SK-N-SH (cell line): ENCODE measurements around the gene CSNK1D. TPM values are rescaled to one million over a fixed set of nuclear protein-coding genes. Genes with fewer than 3 reads are reported as not detected.

ENCODE experiments used
- CTCF ChIA-PET: fragments of 300-600, 350-600 bp; formaldehyde crosslinking; extraction: SDS; loops from one replicate; lab custom pipeline; 2021; lab: Yijun Ruan, JAX
- POLR2A ChIA-PET: fragments of 350-600 bp; sonication (Branson Sonifier 250); formaldehyde crosslinking; extraction: SDS; loops from one replicate; lab custom pipeline; 2020; ENCODE audit warnings: antibody characterized with exemption, inconsistent platforms; lab: Yijun Ruan, JAX
- DNase-seq: peaks from one replicate; pipeline ENCODE4 v3.0.0; 2012
- H2AFZ ChIP-seq: fragments of 200-600 bp; sonication (generic); 2 replicates; pipeline ENCODE4 v1.8.1; 2016; ENCODE audit warnings: antibody characterized with exemption, mild to moderate bottlenecking, low read depth
- H3F3A ChIP-seq: fragments of 200-600 bp; sonication (generic); replicated peaks from 2 replicates; pipeline ENCODE3; 2016; ENCODE audit warnings: antibody characterized with exemption, mild to moderate bottlenecking; ENCODE audit not compliant: insufficient read depth
- H3K27ac ChIP-seq, 2 experiments: fragments of 200-500 bp in 1 of 2; fragments of 200-600 bp in 1 of 2; sonication (Bioruptor generic) in 1 of 2; sonication (generic), shearing (Covaris generic) in 1 of 2; 2 replicates each; pipeline versions ENCODE4 v1.5.1 to v1.6.1; 2014 to 2016; ENCODE audit warnings: low read depth in 2 of 2, inconsistent platforms in 1 of 2, low read length in 1 of 2, mild to moderate bottlenecking in 1 of 2, mixed read lengths in 1 of 2
- H3K27me3 ChIP-seq: fragments of 200-600 bp; sonication (generic), shearing (Covaris generic); 2 replicates; pipeline ENCODE4 v1.6.1; 2016; ENCODE audit warnings: mixed run types; ENCODE audit not compliant: insufficient read depth
- H3K36me3 ChIP-seq, 2 experiments: fragments of 200-500 bp in 1 of 2; fragments of 200-600 bp in 1 of 2; sonication (Bioruptor generic) in 1 of 2; sonication (generic) in 1 of 2; replicated peaks in 1 of 2; 2 replicates each; pipeline versions ENCODE3 to v1.5.1; 2014 to 2016; ENCODE audit warnings: low read length in 1 of 2, mild to moderate bottlenecking in 1 of 2; ENCODE audit not compliant: insufficient read depth in 2 of 2, control insufficient read depth in 1 of 2
- H3K4me1 ChIP-seq, 2 experiments: fragments of 200-500 bp in 1 of 2; fragments of 200-600 bp in 1 of 2; sonication (Bioruptor generic) in 1 of 2; sonication (generic), shearing (Covaris generic) in 1 of 2; 2 replicates each; pipeline versions ENCODE4 v1.5.1 to v1.6.1; 2014 to 2016; ENCODE audit warnings: low read depth in 1 of 2, low read length in 1 of 2, mixed run types in 1 of 2; ENCODE audit not compliant: insufficient read depth in 2 of 2, control insufficient read depth in 1 of 2
- H3K4me2 ChIP-seq: fragments of 200-600 bp; sonication (generic), shearing (Covaris generic); 2 replicates; pipeline ENCODE4 v1.6.1; 2017; ENCODE audit warnings: mixed run types
- H3K4me3 ChIP-seq, 2 experiments: fragments of 200-500 bp in 1 of 2; fragments of 200-600 bp in 1 of 2; sonication (Bioruptor generic) in 1 of 2; sonication (generic), shearing (Covaris generic) in 1 of 2; 2 replicates each; pipeline versions ENCODE4 v1.5.1 to v1.8.1; 2014 to 2016; ENCODE audit warnings: low read depth in 2 of 2, inconsistent platforms in 1 of 2, low read length in 1 of 2, mild to moderate bottlenecking in 1 of 2, mixed read lengths in 1 of 2, moderate library complexity in 1 of 2
- H3K79me2 ChIP-seq: fragments of 200-600 bp; sonication (generic); 2 replicates; pipeline ENCODE4 v1.8.1; 2017; ENCODE audit warnings: mild to moderate bottlenecking; ENCODE audit not compliant: insufficient read depth
- H3K9ac ChIP-seq: fragments of 200-600 bp; sonication (generic); 2 replicates; pipeline ENCODE4 v1.6.1; 2017; ENCODE audit warnings: mixed run types
- H3K9me2 ChIP-seq: fragments of 200-600 bp; sonication (generic); 2 replicates; pipeline ENCODE4 v1.6.1; 2017; ENCODE audit warnings: mixed run types
- H3K9me3 ChIP-seq: fragments of 200-600 bp; sonication (generic); 2 replicates; pipeline ENCODE4 v1.6.1; 2017; ENCODE audit warnings: mixed run types, mild to moderate bottlenecking, moderate library complexity
- H4K20me1 ChIP-seq: fragments of 200-600 bp; sonication (generic); 2 replicates; pipeline ENCODE4 v1.6.1; 2017; ENCODE audit warnings: mild to moderate bottlenecking, mixed run types; ENCODE audit not compliant: insufficient read depth
- CHD2 ChIP-seq: fragments of 150-350 bp; IDR thresholded peaks from 2 replicates; pipeline ENCODE4 v1.6.1; 2018; ENCODE audit warnings: low read length; ENCODE audit not compliant: partially characterized antibody
- CTCF ChIP-seq: fragments of 200-600 bp; sonication (generic); IDR thresholded peaks from 2 replicates; pipeline ENCODE4 v1.6.1; 2017; ENCODE audit warnings: antibody characterized with exemption, mild to moderate bottlenecking, moderate library complexity
- ELF1 ChIP-seq: IDR thresholded peaks from 2 replicates; pipeline ENCODE4 v1.4.0; 2012
- JUND ChIP-seq: IDR thresholded peaks from 2 replicates; pipeline ENCODE4 v1.4.0; 2012
- MAX ChIP-seq: IDR thresholded peaks from 2 replicates; pipeline ENCODE4 v1.4.0; 2012; ENCODE audit warnings: low read depth
- MEF2A ChIP-seq: IDR thresholded peaks from 2 replicates; pipeline ENCODE4 v1.4.0; 2012; ENCODE audit warnings: low read depth, borderline replicate concordance
- PBX3 ChIP-seq: IDR thresholded peaks from 2 replicates; pipeline ENCODE4; 2012
- SIN3A ChIP-seq: IDR thresholded peaks from 2 replicates; pipeline ENCODE4 v1.6.1; 2012; ENCODE audit warnings: low read depth, mild to moderate bottlenecking, low read length, moderate library complexity, borderline replicate concordance
- TEAD4 ChIP-seq: IDR thresholded peaks from 2 replicates; pipeline ENCODE4 v1.4.0; 2012; ENCODE audit warnings: mild to moderate bottlenecking, borderline replicate concordance; ENCODE audit not compliant: insufficient read depth
- USF2 ChIP-seq: fragments of 150-350 bp; IDR thresholded peaks from 2 replicates; pipeline ENCODE4 v1.6.1; 2017; ENCODE audit warnings: antibody characterized with exemption, low read length, low read depth, borderline replicate concordance
- WGBS: methylation state at CpG from one replicate; pipeline ENCODE4 v1.1.6; 2017; ENCODE audit warnings: low lambda C conversion rate; 5-methylcytosine and 5-hydroxymethylcytosine counted together
- polyA plus RNA-seq, 3 experiments: library from polyadenylated mRNA; depleted of rRNA; stranded (reverse); fragments of >200 nt; gene quantifications; 2 replicates each; pipeline ENCODE4 v1.2.3, GENCODE V29; 2012

CSNK1D gene
- polyA plus RNA-seq, 1 of the 3 experiments (the other 2 are of a cell fraction) = 216 TPM

- H2AFZ ChIP-seq = no peak overlapping the region
- peak overlapping the region; percentile 68 for H3K4me2 ChIP-seq
- peak; percentile 37 for DNase-seq
- no peaks in the 10 kb centered on the region for H3K9me2 ChIP-seq
- H3K4me1 ChIP-seq = peaks cover 28 to 34% of the 10 kb centered on the region in 2 experiments
- no peaks in the 10 kb centered on the region for H3K9me3 ChIP-seq
- no peaks in the 10 kb centered on the region for H3K36me3 ChIP-seq
- H3K79me2 ChIP-seq = peaks cover 16% of the 10 kb centered on the region; the same call in 1 of the 2 replicates
- CTCF ChIA-PET = interaction anchor here (1.2 to 6.4 kb wide), 2 partner anchors 13 to 18 kb away, joined by 5 to 45 read pairs; no protein-coding TSS in a partner anchor
- TF ChIP-seq MAX = no peak
- TF ChIP-seq MEF2A = no peak
- TF ChIP-seq ELF1 = no peak
- TF ChIP-seq CTCF = no peak
- no peak for TF ChIP-seq PBX3
- no peaks in the 10 kb centered on the region for H4K20me1 ChIP-seq
- H3K27me3 ChIP-seq = no peaks in the 10 kb centered on the region
- no peak overlapping the region for H3K27ac ChIP-seq
- H3K9ac ChIP-seq = no peak overlapping the region
- no peak overlapping the region for H3K4me3 ChIP-seq
- POLR2A ChIA-PET = no interaction called here
- peaks cover 34% of the 10 kb centered on the region for H3F3A ChIP-seq
- WGBS = 91% methylated on average over 6 of the region's 7 CpGs
Measured at GRCh38 chr17:82219083-82219482, 54.4 kb downstream of the CSNK1D start.

- peaks cover 17% of the 10 kb centered on the region; the same call in 1 of the 2 replicates for H3K79me2 ChIP-seq
- peak; percentile 32 for DNase-seq
- no peaks in the 10 kb centered on the region for H3K27me3 ChIP-seq
- no peak overlapping the region for H3K27ac ChIP-seq
- H4K20me1 ChIP-seq = no peaks in the 10 kb centered on the region
- peaks cover 30% of the 10 kb centered on the region for H3F3A ChIP-seq
- 92% methylated on average over 32 of the region's 32 CpGs for WGBS
- POLR2A ChIA-PET = interaction anchor here (0.6 kb wide), 1 partner anchor 271 kb away, joined by 4 read pairs; no protein-coding TSS in a partner anchor
- CTCF ChIA-PET = interaction anchor here (1.2 to 6.4 kb wide), 2 partner anchors 13 to 18 kb away, joined by 5 to 45 read pairs; no protein-coding TSS in a partner anchor
- no peaks in the 10 kb centered on the region for H3K9me2 ChIP-seq
- no peak for TF ChIP-seq SIN3A
- TF ChIP-seq USF2 = no peak
- TF ChIP-seq JUND = no peak
- no peak for TF ChIP-seq CHD2
- no peak for TF ChIP-seq TEAD4
- no peak overlapping the region for H3K4me3 ChIP-seq
- H3K4me2 ChIP-seq = peak overlapping the region; percentile 68
- H3K4me1 ChIP-seq = peaks cover 33 to 34% of the 10 kb centered on the region in 2 experiments
- no peak overlapping the region for H2AFZ ChIP-seq
- H3K36me3 ChIP-seq = no peaks in the 10 kb centered on the region
- H3K9ac ChIP-seq = peak overlapping the region; percentile 70
- no peaks in the 10 kb centered on the region for H3K9me3 ChIP-seq
Measured at GRCh38 chr17:82218349-82219075, 55.0 kb downstream of the CSNK1D start.
